Erythroblast (primary cell): ENCODE data around the gene PDZRN3.

Experiments
- GATA1 ChIP-seq: IDR thresholded peaks from 2 replicates; pipeline ENCODE4 v1.6.1; 2011; ENCODE audit warnings: low read depth, mild to moderate bottlenecking, control low read depth, low read length, moderate library complexity
- POLR2A ChIP-seq: IDR thresholded peaks from 2 replicates; pipeline ENCODE4 v1.6.1; 2011; ENCODE audit warnings: mild to moderate bottlenecking, low read length

DNA sequence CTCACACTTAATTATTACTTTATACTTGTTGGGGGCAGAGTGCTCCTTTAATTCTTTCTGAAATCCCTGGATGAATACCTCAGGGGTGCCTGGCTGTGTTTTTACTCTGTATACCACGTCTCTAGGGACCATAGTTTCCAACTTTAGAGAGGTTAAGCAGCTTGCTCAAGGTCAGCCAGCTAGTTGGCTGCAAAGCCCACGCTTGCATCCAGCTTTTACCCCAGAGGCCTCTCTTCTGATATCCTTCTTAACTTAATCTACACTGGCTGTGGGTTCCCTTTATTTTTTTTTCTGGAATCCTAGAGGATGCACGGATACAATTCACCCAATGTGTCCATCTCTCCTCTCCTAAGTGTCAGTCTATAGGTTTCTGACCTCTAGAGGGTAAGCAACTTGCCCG is 1.4 kb downstream of the PDZRN3 start:
- no peak for TF ChIP-seq POLR2A
- no peak for TF ChIP-seq GATA1
